ENCODE results near the gene U2SURP.
"Not testable (repeated sequence)": the region's sequence is repeated elsewhere in the genome, so short reads cannot be mapped to it uniquely, and the experiment has no call there.

Gene U2SURP

GRCh38 chr3:143014921-143015320, 13.6 kb downstream of the U2SURP start:
- DNase-seq (ENCODE audit: low read depth in 2 of 2): no peak

DNA sequence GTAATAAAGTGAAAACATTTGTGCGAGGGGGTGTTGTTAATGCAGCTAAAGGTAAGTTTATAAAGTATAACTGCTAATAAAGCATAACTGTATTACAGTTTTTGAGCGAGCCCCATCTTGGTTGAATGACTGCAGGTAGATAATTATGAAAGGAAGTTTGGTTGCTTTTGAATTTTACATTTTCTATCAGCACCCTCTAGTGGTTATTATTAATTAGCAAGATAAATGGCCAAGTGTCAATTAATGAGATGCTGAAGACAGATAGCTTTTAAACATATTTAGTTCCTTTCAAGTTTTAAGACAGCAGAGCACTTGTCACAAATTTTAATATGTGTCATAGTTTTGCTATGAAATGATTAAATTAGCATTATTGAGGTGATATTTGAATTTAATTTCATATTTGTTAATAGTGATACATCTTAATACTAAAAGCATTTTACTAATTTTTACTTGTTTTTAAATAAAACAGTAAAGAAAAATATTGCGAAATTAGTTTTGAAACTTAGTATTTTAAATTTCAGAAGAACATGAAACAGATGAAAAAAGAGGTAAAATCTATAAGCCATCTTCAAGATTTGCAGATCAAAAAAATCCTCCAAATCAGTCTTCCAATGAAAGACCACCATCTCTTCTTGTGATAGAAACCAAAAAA, 15.1 kb downstream of the U2SURP start:
- DNase-seq (ENCODE audit: low read depth in 2 of 2): no peak

DNA sequence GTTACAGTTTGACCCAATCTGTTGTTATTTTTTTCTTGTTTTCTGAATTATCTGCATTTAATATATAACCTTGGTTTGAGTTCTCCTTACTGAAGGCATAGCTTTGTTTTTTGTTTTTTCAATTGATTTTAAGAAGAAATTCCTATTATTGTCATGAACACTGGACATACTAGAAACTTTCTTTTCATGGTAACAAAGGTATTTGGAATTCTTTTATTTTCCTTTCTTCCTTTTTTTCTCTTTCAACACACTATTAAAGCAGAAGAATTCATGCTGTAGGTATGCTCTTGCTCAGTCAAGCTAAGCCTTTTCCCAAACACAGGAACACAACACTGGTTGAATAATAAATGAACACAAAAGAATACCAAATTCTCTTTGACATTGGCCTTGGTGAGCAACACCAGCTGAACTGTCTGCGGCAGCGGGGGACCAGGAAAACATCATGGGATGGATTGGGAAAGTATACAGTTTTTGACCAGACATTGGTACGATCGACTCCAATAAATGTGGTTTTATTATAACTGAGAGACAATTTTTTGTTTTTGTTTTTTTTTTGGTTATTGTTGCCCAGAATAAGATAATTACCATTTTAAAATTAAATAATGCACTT, 23.1 kb downstream of the U2SURP start:
- DNase-seq (ENCODE audit: low read depth in 2 of 2): no peak

DNA sequence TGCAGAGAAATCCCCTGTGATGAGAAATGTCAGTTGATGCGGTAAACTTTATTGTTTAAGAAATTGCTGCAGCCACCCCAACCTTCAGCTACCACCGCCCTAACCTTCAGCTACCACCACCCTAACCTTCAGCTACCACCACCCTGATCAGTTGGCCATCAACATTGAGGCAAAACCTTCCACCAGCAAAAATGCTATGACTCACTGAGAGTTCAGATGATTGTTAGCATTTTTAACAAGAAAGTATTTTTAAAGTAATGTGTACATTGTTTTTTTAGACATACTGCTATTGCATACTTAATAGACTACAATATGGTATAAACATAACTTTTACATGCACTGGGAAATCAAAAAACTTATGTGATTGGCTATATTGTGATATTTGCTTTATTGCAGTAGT, 30.0 kb downstream of the U2SURP start:
- DNase-seq (ENCODE audit: low read depth in 2 of 2): no peak

GRCh38 chr3:143031796-143032387, 30.5 kb downstream of the U2SURP start:
- DNase-seq (ENCODE audit: low read depth in 2 of 2): not testable (repeated sequence)

DNA sequence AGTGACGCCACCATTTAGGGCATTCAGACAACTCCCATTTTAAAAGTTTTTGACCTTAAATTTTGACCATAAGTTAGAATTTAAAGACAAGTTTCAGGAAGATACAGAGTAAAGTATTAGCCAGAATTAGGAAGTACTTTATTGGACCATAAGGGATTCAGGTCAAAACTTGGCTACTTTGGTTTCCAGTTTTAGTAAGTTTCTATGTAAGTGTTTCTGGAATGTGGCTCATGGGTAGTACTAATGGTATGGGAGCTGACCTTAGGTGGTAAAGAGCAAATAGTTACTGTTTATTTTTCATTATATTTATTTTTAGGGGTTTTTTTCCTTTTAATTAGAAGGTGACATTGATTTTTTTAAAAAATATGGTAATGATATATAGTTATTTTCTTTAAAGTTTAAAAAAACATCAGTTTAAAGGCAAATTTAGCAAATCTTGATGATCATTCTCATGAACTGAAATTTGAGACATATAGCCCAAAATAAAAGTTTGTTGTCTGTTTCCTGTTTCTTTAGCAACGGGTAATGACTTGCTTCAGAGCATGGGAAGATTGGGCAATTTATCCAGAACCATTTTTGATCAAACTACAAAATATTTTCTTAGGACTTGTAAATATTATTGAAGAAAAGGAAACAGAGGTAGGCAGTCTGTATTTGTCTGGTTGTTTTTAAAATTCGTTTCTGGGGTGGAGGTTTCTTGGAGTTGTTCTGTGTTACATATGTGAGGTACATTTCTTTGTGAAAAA, 34.3 kb downstream of the U2SURP start:
- no peak for DNase-seq (ENCODE audit: low read depth in 2 of 2)

GRCh38 chr3:143036557-143036956, 35.2 kb downstream of the U2SURP start:
- no peak for DNase-seq (ENCODE audit: low read depth in 2 of 2)

DNA sequence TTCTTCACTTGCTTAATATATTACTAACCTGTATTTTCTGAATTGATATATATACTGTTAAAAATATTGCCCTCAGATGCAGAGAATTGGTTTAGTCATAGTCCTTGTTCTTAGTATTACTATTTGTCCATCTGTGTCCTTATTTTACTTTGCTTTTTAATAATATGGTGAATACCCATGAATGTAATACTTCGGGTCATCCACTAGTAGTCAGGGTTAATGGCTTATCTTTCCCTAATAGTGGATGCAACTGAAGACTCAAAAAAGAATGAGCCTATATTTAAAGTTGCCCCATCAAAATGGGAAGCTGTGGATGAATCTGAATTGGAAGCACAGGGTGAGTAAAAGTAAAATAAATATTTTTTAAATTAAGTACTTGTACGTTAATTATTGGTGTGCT, 36.5 kb downstream of the U2SURP start:
- no peak for DNase-seq (ENCODE audit: low read depth in 2 of 2)

- no peak for DNase-seq (ENCODE audit: low read depth in 2 of 2)
Observed at GRCh38 chr3:143040261-143040879, 39.0 kb downstream of the U2SURP start.

DNA sequence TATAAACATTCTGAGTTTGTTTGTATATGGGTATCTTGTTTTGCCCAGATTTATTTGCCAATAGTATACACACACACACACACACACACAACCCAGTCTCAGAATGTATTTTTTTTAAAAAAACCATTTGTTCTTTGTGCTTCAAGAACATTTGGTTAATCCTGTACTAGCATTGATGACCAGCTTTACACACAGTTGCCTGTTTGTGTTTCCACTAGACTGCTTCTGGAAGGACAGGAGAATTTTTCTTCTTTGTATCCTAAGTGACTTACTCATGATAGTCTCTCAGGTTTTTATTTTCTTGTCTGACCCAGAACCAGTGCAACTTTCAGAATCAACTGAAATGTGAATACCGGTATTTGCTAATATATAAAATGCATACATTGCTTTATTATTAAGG, 40.5 kb downstream of the U2SURP start:
- DNase-seq (ENCODE audit: low read depth in 2 of 2): no peak

GRCh38 chr3:143045639-143046038, 44.3 kb downstream of the U2SURP start:
- DNase-seq (ENCODE audit: low read depth in 2 of 2): no peak

DNA sequence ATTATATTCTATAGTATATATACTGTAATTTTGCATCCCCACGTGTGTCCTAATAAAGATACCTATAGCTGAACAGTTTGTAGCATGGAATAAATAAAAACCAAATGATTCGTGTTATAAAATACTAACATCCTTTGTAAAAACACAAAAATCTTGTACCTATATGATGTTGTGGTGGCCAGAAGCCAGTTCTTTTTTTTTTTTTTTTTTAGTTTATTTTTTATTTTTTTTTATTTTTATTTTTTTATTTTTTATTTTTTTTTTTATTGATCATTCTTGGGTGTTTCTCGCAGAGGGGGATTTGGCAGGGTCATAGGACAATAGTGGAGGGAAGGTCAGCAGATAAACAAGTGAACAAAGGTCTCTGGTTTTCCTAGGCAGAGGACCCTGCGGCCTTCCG, 44.7 kb downstream of the U2SURP start:
- DNase-seq (ENCODE audit: low read depth in 2 of 2): not testable (repeated sequence)

- DNase-seq (ENCODE audit: low read depth in 2 of 2): no peak
Observed at GRCh38 chr3:143054011-143054410, 52.6 kb downstream of the U2SURP start.

DNA sequence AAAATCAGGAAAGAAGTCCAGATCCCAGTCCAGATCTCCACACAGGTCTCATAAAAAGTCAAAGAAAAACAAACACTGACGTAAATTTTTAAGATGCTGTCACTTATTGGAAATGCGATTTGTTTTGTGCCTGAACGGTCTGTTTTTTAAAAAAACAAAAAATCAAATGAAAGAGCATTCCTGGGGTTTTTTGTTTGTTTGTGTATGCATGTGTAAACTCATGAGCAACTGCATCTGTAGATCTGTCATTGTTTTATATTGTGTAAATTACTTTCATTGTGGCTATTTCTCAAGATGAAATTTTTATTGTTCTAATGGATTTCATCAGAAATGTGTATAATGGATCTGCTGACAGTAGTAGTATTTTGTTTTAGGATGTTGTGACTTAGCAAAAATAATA, 55.0 kb downstream of the U2SURP start:
- DNase-seq (ENCODE audit: low read depth in 2 of 2): no peak

DNA sequence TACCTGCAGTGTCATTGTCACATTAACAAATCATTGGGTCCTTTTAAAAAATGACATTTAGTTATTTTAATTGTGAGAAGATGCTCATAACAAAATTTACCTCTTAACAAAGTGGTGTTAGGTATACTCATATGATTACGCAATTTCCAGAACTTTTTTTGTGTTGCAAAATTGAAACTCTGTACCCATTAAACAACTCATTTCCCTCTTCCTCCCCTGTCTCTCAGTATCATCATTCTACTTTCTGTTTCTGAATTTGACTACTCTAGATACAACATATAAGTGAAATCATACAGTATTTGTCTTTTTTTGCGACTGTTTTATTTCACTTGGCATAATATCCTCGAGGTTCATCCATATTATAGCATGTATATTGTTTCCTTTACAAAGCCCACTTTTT, 59.5 kb downstream of the U2SURP start:
- no peak for DNase-seq (ENCODE audit: low read depth in 2 of 2)

DNA sequence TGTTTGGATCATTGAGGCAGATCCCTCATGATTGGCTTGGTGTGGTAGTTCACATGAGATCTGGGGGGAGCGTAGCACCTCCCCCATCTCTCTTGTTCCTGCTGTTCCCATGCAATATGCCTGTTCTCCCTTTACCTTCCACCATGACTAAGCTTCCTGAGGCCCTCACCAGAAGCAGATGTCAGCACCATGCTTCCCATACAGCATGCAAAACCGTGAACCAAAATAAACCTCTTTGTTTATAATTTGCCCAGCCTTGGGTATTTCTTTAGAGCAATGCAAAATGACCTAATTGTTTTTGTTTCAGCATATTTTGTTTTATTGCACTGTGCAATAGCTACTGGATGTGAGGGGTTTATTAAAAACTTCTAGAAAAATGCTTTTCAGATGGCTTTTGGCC, 61.6 kb downstream of the U2SURP start:
- no peak for DNase-seq (ENCODE audit: low read depth in 2 of 2)

DNA sequence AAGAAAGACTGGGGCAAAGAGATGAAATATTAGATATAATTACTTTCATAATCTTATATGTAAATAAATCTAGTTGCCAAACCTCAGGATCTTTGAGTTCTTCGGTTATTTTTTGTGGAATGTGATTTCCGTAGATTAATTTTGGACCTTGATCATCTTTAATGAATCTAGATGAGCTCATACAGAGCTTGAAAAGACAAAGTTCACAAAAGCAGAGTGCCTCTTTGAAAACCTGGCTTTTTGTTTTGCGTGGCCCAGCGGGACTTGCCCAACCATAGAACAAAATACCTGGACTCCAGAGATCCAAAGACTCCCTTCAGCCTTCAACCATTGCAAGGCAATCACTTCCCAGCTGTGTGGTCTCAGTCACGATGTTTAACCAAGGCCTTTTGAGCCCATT, 63.4 kb downstream of the U2SURP start:
- no peak for DNase-seq (ENCODE audit: low read depth in 2 of 2)

DNA sequence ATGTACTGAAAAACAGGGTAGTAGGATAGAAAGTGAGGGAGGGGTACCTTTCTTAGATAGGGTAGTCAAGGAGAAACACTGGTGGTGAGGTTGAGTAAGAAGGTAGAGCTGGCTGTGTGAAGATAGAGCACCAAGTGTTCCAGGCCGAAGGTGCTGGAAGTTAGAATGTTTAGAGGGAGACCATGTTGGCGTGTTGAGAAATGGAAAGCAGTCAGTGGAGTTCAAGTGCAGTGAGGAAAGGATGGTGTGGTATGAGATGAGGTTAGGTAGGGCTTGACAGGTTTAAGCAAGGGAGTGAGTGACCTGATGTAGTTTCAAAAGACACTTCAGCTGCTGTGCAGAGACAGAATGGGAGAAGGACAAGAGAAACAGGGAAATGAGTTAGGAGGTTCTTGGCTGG, 64.0 kb downstream of the U2SURP start:
- no peak for DNase-seq (ENCODE audit: low read depth in 2 of 2)

- DNase-seq (ENCODE audit: low read depth in 2 of 2): no peak
Observed at GRCh38 chr3:143066033-143066432, 64.7 kb downstream of the U2SURP start.

DNA sequence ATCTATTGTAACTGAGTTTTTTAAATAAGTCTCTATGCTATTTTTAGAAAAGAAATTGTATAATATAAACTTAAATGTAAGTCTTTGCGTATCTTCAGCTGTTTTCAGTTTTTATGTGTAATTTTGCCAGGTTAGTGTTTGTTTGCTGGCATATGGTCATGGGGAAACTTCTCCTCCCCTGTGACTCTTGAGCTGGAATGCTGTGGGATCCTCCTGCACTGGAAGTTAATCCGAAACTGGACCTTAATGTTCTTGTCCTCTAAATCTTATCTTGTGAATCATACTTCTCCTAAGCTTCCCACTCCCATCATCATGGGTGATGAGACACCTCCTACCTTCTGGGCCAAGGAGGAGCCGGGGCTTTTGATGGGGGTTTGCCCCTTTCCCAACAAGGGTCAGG, 65.8 kb downstream of the U2SURP start:
- no peak for DNase-seq (ENCODE audit: low read depth in 2 of 2)

GRCh38 chr3:143068059-143068458, 66.7 kb downstream of the U2SURP start:
- no peak for DNase-seq (ENCODE audit: low read depth in 2 of 2)

- no peak for DNase-seq (ENCODE audit: low read depth in 2 of 2)
Observed at GRCh38 chr3:143070977-143071551, 69.7 kb downstream of the U2SURP start.

Data from activated CD4-positive, alpha-beta T cell treated with anti-CD3 and anti-CD28 coated beads for 24 hours (primary cell).